ENCODE measurements around the gene WDR7.

DNA sequence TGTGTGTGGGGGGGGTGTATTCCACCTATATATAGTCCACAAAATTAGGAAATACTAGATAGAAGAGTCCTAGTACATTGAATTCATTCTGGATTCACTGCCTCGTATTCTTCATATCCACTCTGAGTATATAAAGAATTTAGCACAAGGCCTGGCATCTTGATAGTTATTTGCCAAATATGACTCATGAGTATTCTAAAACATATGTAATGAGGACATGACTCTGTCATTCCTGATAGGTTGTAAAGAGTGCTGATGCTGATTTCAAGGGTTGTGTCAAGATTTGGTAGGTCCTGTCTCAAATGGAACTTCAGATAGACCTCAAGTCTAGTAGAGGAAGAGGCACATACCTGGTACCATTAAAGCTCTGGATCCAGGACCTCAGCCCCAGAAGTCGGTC, 322.3 kb downstream of the WDR7 start:
- TF ChIP-seq, protein P1, sequence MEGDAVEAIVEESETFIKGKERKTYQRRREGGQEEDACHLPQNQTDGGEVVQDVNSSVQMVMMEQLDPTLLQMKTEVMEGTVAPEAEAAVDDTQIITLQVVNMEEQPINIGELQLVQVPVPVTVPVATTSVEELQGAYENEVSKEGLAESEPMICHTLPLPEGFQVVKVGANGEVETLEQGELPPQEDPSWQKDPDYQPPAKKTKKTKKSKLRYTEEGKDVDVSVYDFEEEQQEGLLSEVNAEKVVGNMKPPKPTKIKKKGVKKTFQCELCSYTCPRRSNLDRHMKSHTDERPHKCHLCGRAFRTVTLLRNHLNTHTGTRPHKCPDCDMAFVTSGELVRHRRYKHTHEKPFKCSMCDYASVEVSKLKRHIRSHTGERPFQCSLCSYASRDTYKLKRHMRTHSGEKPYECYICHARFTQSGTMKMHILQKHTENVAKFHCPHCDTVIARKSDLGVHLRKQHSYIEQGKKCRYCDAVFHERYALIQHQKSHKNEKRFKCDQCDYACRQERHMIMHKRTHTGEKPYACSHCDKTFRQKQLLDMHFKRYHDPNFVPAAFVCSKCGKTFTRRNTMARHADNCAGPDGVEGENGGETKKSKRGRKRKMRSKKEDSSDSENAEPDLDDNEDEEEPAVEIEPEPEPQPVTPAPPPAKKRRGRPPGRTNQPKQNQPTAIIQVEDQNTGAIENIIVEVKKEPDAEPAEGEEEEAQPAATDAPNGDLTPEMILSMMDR (IDR thresholded peaks at IDR 0.05; ENCODE audit: poor library complexity), result no peak
- TF ChIP-seq EZH2 (IDR thresholded peaks at IDR 0.05; ENCODE audit: borderline replicate concordance), result no peak
